ENCODE measurements around the gene CCPG1.

Gene CCPG1

DNA sequence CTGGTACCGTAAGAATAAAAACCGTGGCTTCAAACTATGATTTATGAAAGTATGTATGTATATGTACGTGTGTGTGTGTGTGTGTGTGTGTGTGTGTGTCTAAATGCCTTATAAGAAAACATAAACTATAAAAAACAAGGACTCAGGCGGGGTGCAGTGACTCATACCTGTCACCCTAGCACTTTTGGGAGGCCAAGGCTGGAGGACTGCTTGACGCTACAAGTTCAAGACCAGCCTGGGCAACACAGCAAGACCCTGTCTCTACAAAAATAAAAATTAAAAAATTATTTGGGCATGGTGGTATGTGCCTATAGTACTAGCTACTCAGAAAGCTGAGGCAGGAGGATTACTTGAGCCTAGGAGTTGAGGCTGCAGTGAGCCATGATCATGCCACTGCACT, 29.1 kb downstream of the CCPG1 start:
- no peak for DNase-seq

GRCh38 chr15:55372701-55373440, 35.3 kb downstream of the CCPG1 start:
- no peak for DNase-seq

DNA sequence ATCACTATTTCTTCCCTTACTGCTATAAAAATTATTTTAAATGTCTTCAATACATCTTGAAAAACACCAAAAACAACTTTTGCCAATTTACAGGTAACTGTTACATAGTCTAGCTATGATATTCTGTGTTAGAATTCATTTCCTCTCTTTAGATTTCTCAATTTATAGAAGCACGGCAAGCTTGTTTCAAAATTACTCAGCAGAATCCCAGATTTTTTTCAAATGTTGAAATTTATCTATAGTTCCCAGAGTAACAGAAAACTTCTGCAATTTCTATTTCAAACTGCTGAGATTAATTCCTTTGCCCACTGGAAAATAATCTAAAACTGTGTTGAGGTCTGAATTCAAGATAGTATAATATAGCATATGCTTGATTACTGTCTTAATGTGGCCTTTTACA, 41.2 kb downstream of the CCPG1 start:
- no peak for DNase-seq

DNA sequence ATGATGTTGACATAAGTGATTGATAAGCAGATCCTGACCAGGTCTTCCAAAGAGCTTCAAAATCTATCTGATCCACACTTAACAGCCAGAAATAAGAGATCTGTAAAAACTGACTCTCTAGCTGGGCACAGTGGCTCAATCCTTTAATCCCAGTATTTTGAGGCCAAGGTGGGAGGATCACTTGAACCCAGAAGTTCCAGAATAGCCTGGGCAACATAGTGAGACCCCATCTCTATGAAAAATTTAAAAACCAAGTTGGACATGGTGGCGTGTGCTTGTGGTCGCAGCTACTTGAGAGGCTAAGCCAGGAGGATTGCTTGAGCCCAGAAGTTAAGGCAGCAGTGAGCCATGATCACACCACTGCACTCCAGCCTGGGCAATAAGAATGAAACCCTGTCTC, 45.5 kb downstream of the CCPG1 start:
- DNase-seq = no peak

GRCh38 chr15:55361048-55361447, 47.1 kb downstream of the CCPG1 start:
- DNase-seq = no peak

DNA sequence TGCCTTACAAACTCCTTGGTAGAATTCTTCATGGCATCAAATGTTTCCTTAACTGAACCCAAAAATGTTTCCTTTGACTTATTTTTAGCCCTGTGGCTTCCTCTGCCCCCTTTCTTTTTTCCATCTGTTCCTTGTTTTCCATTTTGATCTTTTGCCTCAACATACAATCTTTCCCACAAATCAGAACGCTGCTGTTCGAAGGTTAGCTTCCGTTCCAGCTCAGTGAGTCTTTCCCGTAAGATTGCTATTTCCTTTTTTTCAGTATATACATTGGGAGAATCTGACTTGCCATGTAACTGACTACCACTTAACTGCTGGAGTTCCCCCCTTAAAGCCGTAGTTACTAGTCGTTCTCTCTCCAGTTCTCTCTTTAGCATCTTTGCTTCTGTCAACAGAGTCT, 47.9 kb downstream of the CCPG1 start:
- DNase-seq = no peak

- DNase-seq = no peak
Observed at GRCh38 chr15:55358471-55358870, 49.7 kb downstream of the CCPG1 start.

GRCh38 chr15:55357774-55358173, 50.4 kb downstream of the CCPG1 start:
- no peak for DNase-seq

GRCh38 chr15:55356985-55357585, 51.1 kb downstream of the CCPG1 start:
- DNase-seq = no peak

DNA sequence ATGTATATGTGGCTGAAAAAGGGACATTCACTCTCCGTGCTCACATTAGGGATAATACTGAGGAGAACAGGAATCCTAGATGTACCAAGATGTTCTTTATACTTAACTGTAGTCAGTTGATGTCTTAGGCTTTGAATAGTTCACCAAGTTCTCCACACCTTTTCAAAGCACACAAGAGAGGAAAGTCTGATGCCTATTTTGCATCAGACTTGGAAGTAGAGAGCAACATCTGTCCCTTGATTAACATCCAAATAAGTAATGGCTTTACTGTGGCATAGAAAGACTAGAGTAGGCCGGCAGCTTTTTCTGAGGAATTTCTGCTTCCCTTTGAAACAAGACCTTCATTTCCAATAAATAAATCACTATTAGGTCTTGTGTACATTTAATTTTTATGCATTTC, 55.1 kb downstream of the CCPG1 start:
- DNase-seq = no peak

DNA sequence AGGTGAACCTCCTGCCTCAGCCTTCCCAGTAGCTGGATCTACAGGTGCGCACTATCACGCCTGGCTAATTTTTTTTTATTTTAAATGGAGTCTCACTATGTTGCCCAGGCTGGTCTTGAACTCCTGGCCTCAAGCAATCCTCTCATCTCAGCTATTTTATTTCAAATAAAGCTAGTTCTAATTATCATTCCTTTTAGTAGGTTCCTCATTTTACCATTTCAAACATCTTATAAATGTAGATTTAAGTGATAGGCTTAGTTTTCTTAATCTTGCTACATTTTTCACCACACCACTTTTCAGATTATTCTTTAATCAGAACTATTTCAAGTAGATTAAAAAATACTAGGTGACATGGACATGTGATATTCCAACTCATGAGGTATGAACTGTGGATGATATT, 58.9 kb downstream of the CCPG1 start:
- DNase-seq = no peak

DNA sequence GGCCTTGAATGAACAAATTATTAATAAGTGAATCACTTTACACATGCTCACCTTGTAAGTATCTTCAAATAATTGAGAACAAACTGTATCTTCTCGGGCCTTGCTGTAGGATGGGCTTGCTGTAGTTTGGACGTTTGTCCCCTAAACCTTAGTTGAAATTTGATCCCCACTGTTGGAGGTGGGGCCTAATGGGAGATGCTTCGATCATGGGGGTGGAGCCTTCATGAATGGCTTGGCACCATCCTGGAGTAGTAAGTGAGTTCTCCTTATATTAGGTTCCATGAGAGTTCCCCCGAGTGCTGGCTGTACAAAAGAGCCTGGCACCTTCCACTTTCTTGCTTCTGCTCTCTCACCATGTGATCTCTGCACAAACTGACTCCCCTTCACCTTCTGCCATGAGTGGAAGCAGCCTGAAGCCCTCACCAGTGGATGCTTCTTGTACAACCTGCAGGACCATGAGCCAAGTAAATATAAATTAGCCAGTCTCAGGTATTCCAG, 59.8 kb downstream of the CCPG1 start:
- no peak for DNase-seq

GRCh38 chr15:55344206-55344605, 64.0 kb downstream of the CCPG1 start:
- DNase-seq = no peak

- DNase-seq = no peak
Observed at GRCh38 chr15:55343168-55343567, 65.0 kb downstream of the CCPG1 start.

DNA sequence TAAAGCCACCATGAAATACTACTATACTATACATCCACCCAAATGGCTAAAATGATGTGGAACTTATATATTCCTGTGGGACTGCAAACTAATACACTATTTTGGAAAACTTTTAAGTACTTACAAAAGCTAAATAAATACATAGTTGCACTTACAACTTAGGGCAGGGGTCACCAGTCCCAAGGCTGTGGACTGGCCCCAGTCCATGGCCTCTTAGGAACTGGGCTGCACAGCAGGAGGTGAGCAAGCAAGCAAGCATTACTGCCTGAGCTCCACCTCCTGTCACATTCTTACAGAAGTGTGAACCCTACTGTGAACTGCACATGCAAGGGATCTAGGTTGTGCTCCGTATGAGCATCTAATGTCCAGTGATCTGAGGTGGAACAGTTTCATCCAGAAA, 71.0 kb downstream of the CCPG1 start:
- no peak for DNase-seq

DNA sequence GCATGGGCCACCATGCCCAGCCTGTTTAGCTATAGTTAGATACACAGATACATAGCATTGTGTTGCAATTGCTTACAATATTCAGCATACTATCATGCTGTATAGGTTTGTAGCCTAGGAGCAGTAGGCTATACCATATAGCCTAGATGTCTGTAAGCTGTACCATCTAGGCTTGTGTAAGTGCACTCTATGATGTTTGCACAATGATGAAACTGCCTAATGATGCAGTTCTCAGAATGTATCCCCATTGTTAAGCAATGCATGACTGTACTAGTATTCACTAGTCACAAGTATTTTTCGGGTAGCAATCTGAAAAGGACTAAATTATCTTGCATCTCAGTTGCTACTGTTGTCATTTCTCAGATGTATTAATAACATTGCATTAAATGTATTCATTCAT, 73.2 kb downstream of the CCPG1 start:
- no peak for DNase-seq

- no peak for DNase-seq
Observed at GRCh38 chr15:55334371-55334770, 73.8 kb downstream of the CCPG1 start.

GRCh38 chr15:55327387-55327786, 80.8 kb downstream of the CCPG1 start:
- no peak for DNase-seq

- no peak for DNase-seq
Observed at GRCh38 chr15:55322467-55322866, 85.7 kb downstream of the CCPG1 start.

GRCh38 chr15:55320963-55321362, 87.2 kb downstream of the CCPG1 start:
- no peak for DNase-seq

GRCh38 chr15:55320238-55320550, 88.0 kb downstream of the CCPG1 start:
- DNase-seq = no peak

DNA sequence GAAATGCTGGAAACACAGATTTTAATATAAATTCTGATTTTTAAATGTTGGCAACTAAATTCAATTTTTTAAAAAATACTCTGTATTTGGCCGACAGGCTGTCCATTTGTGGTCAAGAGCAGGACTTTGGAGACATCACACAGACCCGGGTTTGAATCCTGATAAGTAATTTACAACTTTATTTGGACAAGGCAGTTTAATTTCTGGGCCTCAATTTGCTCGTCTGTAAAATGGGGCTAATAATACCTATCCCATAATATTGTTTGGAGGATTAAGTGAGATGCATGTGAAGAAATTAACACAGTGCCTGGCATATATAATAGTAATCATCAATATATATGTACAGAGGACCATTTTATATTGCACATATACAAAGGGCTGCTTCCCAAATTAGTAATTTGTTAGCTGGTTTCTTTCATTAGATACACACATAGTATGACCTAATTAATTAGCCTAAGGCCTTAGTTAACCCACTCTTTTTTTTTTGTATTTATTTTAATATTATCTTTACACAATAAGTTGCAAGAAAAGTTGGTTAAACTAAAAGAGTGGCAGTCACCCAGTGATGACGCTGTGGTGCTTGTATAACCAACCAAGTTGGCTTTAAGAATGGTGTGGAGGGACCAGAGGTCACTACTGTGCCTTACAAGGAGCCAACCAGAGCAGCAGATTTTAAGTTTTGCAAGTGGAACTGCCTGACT, 88.5 kb downstream of the CCPG1 start:
- DNase-seq = no peak

DNA sequence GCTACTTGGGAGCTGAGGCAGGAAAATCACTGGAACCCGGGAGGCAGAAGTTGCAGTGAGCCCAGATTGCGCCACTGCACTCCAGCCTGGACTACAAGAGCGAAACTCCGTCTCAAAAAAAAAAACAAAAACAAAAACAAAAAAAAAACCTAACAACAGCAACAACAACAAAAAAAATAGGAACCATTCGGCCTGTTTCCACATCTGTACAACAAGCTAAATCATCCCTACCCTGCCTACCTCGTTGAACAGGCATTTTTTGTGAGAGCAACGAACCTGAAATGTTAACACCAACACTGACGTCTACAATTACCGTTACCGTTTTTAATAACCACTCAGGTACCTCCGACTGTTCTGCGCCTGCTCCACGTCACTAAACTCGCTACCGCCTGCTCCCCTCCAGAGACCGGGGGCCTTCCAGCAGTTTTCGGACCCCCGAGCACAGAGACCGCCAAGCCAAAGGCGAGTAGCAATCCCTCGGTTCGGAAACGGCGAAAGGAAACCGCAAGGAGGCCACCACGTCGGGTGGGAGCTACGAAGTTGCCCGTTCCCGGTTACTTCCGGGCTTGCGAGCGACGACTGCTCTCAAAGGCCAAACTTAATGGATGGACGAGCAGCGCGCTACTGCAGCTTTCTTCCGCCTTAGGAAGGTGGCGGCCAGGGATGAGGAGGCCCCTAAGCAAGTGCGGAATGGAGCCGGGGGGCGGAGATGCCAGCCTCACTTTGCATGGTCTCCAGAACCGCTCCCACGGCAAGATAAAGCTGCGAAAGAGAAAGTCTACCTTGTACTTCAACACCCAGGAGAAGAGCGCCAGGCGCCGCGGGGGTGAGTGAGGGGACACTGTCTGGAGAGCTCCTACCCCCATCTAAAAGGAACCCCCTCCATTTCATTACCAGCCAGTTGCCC, 89.3 kb downstream of the CCPG1 start, which contains the start of the genes PIGB and PIGBOS1:
Gene PIGB (plus strand): TSS at position 635 of the 907 bp plus-strand sequence. CDS start 29 bp downstream, at position 664.
Gene PIGBOS1 (minus strand): TSS at position 536 of the 907 bp plus-strand sequence. CDS start 1,331 bp downstream, outside the sequence.
- DNase-seq = peak; percentile 77 to 83

Measured in activated CD4-positive, alpha-beta T cell treated with anti-CD3 and anti-CD28 coated beads, Interleukin-2, amount 50 U/mL, for 48 hours (primary cell).